Lower lobe of right lung (tissue), 2 donors: ENCODE measurements around the gene TOLLIP. TPM values are rescaled to one million over a fixed set of nuclear protein-coding genes. Genes with fewer than 3 reads are reported as not detected.

Experiments
- ATAC-seq, 2 donors: fragments of 200-7000 bp; cut with Tn5 transposase; one replicate each; pipeline ENCODE4 v1.9.1; 2020 to 2022; ENCODE audit warnings: mild to moderate bottlenecking in 2 of 2, moderate library complexity in 2 of 2
- DNase-seq: peaks from one replicate; pipeline ENCODE4 v3.0.0-alpha.2; 2020
- H3K27ac ChIP-seq: fragments of 200-600 bp; one replicate; pipeline ENCODE4 v1.8.0; 2022
- H3K27me3 ChIP-seq: fragments of 200-600 bp; one replicate; pipeline ENCODE4 v1.8.0; 2022; ENCODE audit warnings: low read depth
- H3K36me3 ChIP-seq: fragments of 200-600 bp; one replicate; pipeline ENCODE4 v1.8.0; 2022; ENCODE audit warnings: mild to moderate bottlenecking
- H3K4me1 ChIP-seq: fragments of 200-600 bp; one replicate; pipeline ENCODE4 v1.8.0; 2022
- H3K4me3 ChIP-seq: fragments of 200-600 bp; one replicate; pipeline ENCODE4 v1.8.0; 2022; ENCODE audit warnings: mild to moderate bottlenecking
- H3K9me3 ChIP-seq: fragments of 200-600 bp; one replicate; pipeline ENCODE4 v1.8.0; 2022
- intact Hi-C: fragments of 100-400 bp; cut with DNase I; formaldehyde crosslinking; loops from one replicate; pipeline ENCODE4 v1.11.0; 2022
- total RNA-seq: library from RNA; stranded (reverse); fragmentation: NEBNext Ultra II Directional; extraction: Animal tissue kit (Norgen Biotek cat#: 25700); gene quantifications from one replicate; pipeline ENCODE4 v1.2.1, GENCODE V29; 2021
- TF ChIP-seq, protein P1 (sequence below): fragments of 200-600 bp; IDR thresholded peaks from one replicate; pipeline ENCODE4 v1.8.0; 2022; ENCODE audit warnings: antibody characterized with exemption, mild to moderate bottlenecking
- donor health status: DM: no; HTN: yes; CAD: no; lungs with severe emphysema.

Gene TOLLIP
- total RNA-seq, 1 donor from 2014 or later, result 68.4 TPM

DNA sequence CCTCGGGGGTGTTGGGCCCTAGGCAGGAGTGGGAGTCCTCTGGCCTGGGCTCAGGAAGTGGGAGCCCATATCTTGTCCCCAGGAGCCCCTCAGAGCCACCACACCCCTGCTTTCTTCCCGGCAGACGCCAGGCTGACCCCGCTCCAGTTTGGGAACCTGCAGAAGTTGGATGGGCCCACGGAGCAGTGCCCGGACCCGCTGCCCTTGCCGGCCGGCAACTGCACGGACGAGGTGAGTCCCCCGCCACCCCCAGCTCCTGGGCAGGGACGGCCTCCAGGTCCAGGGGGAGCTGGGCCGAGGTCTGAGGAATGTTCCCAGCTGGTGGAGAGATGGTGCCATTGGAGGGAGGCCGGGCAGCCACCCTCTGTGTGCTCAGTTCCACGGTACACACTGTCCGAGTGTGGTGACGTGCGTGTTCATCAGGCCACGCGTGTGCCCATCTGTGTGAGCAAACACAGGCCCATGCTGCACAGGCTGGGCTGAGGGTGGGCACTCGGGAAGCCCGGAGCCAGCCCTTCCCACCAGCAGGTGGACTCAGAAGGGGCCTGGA, 81.8 kb downstream of the TOLLIP start:
- H3K4me3 ChIP-seq, result no peak overlapping the region
- H3K36me3 ChIP-seq, result no peaks in the 10 kb centered on the region
- H3K27me3 ChIP-seq, result peaks cover 53% of the 10 kb centered on the region
- intact Hi-C loops, result no loop called here
- TF ChIP-seq, protein P1, sequence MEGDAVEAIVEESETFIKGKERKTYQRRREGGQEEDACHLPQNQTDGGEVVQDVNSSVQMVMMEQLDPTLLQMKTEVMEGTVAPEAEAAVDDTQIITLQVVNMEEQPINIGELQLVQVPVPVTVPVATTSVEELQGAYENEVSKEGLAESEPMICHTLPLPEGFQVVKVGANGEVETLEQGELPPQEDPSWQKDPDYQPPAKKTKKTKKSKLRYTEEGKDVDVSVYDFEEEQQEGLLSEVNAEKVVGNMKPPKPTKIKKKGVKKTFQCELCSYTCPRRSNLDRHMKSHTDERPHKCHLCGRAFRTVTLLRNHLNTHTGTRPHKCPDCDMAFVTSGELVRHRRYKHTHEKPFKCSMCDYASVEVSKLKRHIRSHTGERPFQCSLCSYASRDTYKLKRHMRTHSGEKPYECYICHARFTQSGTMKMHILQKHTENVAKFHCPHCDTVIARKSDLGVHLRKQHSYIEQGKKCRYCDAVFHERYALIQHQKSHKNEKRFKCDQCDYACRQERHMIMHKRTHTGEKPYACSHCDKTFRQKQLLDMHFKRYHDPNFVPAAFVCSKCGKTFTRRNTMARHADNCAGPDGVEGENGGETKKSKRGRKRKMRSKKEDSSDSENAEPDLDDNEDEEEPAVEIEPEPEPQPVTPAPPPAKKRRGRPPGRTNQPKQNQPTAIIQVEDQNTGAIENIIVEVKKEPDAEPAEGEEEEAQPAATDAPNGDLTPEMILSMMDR, result no peak
- no peaks in the 10 kb centered on the region for H3K9me3 ChIP-seq
- no peak overlapping the region for H3K27ac ChIP-seq
- no peaks in the 10 kb centered on the region for H3K4me1 ChIP-seq
- ATAC-seq (no peak), DNase-seq (peak; percentile 16)

DNA sequence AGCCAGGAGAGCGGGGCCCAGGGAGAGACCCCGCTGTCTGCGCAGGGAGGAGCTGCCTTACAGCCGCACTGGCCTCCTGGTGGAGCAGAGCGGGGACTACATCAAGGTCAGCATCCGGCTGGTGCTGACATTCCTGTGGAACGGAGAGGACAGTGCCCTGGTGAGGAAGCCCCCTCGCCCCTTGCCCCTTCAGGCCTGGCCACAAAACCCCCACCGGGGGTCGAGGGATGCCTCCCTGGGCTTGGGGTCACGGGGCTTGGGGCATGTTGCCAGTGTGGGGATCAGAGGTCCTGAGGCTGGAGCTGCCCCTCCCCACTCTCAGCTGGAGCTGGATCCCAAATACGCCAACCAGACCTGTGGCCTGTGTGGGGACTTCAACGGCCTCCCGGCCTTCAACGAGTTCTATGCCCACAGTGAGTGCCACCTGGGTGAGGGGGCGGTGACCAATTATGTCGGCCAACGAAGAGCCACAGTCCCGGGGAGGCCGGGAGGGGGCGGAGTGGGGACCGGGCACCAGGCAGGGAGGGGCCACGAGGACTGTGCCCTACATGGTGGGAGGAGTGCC, 82.4 kb downstream of the TOLLIP start:
- no peak overlapping the region for H3K27ac ChIP-seq
- H3K9me3 ChIP-seq, result no peaks in the 10 kb centered on the region
- no peak overlapping the region for H3K4me3 ChIP-seq
- peaks cover 59% of the 10 kb centered on the region for H3K27me3 ChIP-seq
- intact Hi-C loops, result no loop called here
- no peaks in the 10 kb centered on the region for H3K4me1 ChIP-seq
- no peaks in the 10 kb centered on the region for H3K36me3 ChIP-seq
- ATAC-seq, result no peak
- DNase-seq, result peak; percentile 32
- TF ChIP-seq, protein P1, result no peak

DNA sequence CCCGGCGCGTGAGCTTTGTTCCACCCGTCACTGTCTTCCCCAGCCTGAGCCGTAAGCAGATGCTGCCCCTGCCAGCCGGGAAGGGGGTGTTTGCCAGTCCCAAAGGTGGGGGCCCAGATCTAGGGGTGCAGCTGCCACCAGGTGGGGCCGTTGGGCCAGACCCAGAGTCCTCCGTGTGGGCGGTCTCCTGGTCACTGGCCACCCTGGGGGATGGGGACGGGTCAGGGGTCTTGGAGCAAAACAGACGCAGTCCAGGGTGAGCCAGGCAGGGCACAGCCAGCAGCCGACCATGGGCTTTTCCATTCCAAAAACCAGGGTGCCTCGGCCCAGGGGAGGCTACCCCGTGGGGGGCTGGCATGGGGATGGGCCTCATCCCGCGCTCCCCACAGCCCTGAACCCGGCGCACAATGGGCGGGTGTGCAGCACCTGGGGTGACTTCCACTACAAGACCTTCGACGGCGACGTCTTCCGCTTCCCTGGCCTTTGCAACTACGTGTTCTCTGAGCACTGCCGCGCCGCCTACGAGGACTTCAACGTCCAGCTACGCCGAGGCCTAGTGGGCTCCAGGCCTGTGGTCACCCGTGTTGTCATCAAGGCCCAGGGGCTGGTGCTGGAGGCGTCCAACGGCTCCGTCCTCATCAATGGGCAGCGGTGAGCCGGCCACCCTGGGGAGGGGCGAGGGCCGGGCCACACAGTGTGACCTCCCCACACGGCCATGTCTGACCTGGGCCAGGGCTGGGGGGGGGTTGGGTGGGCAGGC, 83.0 kb downstream of the TOLLIP start:
- ATAC-seq (no peak), DNase-seq (peak; percentile 51)
- no peaks in the 10 kb centered on the region for H3K9me3 ChIP-seq
- H3K4me1 ChIP-seq, result no peaks in the 10 kb centered on the region
- TF ChIP-seq, protein P1, result no peak
- no peak overlapping the region for H3K4me3 ChIP-seq
- peaks cover 65% of the 10 kb centered on the region for H3K27me3 ChIP-seq
- H3K36me3 ChIP-seq, result no peaks in the 10 kb centered on the region
- intact Hi-C loops, result no loop called here
- H3K27ac ChIP-seq, result no peak overlapping the region

DNA sequence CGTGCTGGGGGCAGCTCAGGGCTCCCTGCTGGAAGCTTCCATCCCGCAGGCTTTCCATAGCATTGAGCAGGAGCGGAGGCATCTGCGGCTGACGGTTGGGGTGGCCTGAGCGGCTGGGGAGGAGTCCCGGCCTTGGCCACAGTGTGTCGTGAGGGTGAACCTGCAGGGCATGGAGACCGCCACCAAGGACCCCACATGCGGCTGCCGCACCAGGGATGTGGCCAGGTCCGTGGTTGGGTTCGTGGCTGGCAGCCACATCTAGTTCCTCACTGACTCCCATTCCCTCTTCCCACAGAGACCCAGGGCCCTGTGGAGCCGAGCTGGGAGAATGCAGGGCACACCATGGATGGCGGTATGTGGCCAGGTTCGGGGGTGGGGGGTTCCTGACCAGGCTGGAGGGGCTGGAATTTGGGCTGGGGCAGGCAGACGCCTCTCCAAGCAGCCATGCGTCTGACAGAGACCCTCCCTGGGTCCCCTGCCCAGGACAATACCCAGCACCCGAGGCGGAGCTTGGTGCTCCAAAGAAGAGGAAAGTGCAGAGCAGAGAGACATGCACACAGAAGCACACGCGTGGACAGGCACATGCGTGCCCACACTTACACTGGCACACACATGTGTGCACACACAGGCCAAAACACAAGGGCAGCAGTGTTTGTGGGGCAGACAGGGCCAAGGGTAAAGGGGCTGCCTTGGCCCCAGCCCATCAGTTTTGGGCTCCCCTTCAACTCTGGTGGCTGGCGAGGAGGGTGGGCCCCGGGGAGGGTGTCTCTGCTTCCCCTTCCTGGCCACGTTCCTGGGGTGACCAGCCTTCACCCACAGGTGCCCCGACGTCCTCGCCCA, 83.8 kb downstream of the TOLLIP start:
- ATAC-seq, result no peak
- H3K27ac ChIP-seq, result no peak overlapping the region
- no peaks in the 10 kb centered on the region for H3K9me3 ChIP-seq
- H3K4me3 ChIP-seq, result no peak overlapping the region
- TF ChIP-seq, protein P1, result no peak
- no peaks in the 10 kb centered on the region for H3K36me3 ChIP-seq
- intact Hi-C loops, result no loop called here
- H3K4me1 ChIP-seq, result no peaks in the 10 kb centered on the region
- DNase-seq, result peak; percentile 25
- peaks cover 72% of the 10 kb centered on the region for H3K27me3 ChIP-seq
